Renal cortical epithelial cell (primary cell): ENCODE results near the gene SLC12A4. TPM values are rescaled to one million over a fixed set of nuclear protein-coding genes. Genes with fewer than 3 reads are reported as not detected.
"Not testable (repeated sequence)": the region's sequence is repeated elsewhere in the genome, so short reads cannot be mapped to it uniquely, and the experiment has no call there.

Experiments used
- DNase-seq: peaks from one replicate; pipeline ENCODE4 v3.0.0-alpha.2; 2011; ENCODE audit warnings: low read depth
- total RNA-seq: library from RNA; depleted of rRNA; stranded (reverse); fragments of >200 nt; gene quantifications from 2 replicates; pipeline ENCODE4 v1.2.3, GENCODE V29; 2014

SLC12A4 gene
- total RNA-seq, 1 donor from 2014 or later: 104 TPM

- DNase-seq: no peak
Measured at GRCh38 chr16:67941469-67942199, 26.8 kb downstream of the SLC12A4 start.

GRCh38 chr16:67940446-67941089 is 27.9 kb downstream of the SLC12A4 start:
- no peak for DNase-seq

- DNase-seq: no peak
Measured at GRCh38 chr16:67939507-67940445, 28.7 kb downstream of the SLC12A4 start.

DNA sequence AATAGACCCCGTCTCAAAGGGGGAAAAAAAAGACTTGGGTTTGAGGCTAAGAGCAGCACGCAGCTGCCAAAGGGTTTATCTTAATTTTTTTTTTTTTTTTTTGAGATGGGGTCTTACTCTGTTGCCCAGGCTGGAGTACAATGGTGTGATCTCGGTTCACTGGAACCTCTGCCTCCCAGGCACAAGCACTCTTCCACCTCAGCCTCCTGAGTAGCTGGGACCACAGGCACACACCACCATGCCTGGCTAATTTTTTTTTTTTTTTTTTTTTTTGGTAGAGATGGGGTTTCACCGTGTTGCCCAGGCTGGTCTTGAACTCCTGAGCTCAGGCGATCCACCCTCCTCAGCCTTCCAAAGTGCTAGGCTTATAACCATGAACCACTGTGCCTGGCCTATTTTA is 30.7 kb downstream of the SLC12A4 start:
- not testable (repeated sequence) for DNase-seq

DNA sequence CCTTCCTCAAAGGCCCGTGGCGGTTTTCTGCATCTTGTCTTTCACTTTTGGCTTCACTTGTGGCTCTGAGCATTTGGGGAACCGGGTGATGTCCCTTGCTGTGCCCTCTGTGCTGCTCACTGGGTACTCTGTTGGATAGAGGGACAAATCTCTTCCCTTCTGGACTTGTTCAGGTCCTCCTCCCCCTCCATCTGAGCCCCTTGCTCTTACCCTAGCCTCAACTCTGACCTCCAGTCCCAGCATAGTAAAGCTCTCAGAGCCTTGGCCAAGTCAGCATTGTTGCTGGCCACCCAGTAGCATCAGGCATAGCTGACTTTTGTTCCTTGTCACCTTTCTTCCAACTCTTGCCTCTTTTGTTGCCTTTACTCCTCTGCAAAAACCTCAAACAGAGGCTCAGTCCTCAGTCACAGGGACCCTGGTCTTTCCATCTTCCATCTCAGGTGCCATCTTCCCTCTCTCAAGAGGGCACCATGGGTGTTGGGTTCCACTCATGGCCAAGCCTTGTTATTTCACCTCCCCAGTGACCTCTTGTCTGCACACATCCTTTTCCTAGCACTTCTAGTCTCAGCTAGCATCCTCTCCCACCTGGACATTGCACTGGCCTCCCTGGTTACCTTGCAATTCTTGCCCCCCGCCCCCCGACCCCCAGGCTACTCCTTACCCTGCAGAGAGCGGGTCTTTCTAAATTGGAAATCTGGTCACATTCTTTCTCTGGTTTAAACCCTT is 31.4 kb downstream of the SLC12A4 start:
- no peak for DNase-seq

DNA sequence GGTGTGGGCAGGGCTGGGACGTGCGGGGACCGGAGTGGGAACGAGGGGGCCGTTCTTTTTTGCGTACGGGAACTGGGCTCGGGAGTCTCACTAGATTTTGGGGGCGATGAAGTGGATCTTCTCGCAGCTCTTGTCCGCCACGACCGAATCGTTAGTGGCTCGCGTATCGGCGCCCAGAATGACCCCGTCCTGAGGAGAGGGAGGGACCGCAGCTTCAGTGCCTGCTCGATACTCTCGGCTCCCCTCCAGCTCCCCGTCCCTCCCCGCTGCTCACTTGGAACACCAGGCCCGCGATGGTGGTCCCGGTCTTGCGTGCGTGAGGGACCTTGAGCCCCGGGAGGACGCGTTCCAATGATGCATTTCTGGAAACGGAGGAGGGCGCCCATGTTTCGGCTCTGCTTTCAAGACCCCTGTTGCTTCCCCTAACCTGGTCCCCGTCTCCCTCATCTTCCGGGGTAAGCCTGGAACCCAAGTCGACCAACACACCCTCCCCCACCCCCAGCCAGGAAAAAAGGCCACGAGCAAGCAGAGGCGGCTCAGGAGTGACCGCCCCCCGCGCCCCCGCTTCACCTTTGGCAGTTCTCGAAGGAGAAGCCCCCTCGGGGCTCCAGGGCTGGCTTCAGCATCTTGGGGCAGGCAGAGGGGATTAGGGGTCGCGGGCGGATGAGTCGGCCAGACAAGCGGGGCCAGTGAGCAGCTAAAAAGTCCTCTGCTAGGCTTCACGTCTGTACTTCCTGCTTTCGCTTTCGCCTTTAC is 32.1 kb downstream of the SLC12A4 start, which contains the start of gene PSMB10:
TSS of gene PSMB10 (minus strand) at position 727 of the 756 bp plus-strand sequence. CDS start at position 626, 101 bp downstream.
- DNase-seq: peak; percentile 55

DNA sequence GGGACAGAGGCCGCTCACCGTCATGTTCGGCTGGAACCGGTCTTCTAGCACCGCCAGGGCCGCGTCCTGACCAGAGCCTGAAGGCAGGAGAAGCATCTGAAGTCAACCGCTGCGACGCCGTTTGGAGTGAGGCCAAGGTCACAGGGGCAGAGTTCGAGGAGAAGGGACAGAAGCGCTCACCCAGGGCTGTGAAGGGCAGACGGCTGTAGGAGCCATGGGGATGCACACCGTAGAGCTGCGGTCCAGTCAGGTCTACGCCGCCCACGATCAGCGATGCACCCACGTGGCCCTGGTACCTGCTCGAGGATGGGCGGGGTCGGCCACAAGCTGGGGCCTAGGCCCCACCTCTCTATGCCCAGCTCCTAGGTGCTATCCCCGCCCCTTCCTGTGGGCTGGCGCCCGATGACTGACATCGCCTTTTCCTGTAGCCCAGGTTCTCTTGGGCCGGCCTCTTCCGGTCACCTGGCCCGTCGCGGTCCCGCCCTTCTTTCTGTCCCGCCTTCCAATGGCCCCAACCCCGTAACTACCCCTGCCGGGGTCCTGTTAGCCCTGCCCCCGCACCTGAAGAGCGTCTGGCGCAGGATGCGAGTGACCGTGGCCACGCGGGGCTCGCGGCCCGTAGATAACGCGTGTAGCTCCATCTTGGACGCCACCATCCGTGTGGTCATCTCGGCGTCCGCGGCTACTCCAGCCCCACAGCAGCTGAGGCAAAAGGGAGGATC is 32.9 kb downstream of the SLC12A4 start:
- DNase-seq: peak; percentile 92

GRCh38 chr16:67935101-67935401 is 33.4 kb downstream of the SLC12A4 start:
- DNase-seq: no peak

GRCh38 chr16:67934306-67935100 is 33.9 kb downstream of the SLC12A4 start:
- no peak for DNase-seq

- DNase-seq: no peak
Measured at GRCh38 chr16:67933805-67934204, 34.6 kb downstream of the SLC12A4 start.

GRCh38 chr16:67932462-67932840 is 36.0 kb downstream of the SLC12A4 start:
- DNase-seq: no peak

GRCh38 chr16:67931712-67932461 is 36.5 kb downstream of the SLC12A4 start, which contains the start of gene CTRL:
CTRL (minus strand) TSS chr16:67931862; CDS start chr16:67931852, 10 bp downstream.
- DNase-seq: no peak

- DNase-seq: no peak
Measured at GRCh38 chr16:67930678-67931211, 37.7 kb downstream of the SLC12A4 start.

- DNase-seq: no peak
Measured at GRCh38 chr16:67930191-67930590, 38.2 kb downstream of the SLC12A4 start.

GRCh38 chr16:67928561-67929364 is 39.7 kb downstream of the SLC12A4 start:
- DNase-seq: peak; percentile 32

DNA sequence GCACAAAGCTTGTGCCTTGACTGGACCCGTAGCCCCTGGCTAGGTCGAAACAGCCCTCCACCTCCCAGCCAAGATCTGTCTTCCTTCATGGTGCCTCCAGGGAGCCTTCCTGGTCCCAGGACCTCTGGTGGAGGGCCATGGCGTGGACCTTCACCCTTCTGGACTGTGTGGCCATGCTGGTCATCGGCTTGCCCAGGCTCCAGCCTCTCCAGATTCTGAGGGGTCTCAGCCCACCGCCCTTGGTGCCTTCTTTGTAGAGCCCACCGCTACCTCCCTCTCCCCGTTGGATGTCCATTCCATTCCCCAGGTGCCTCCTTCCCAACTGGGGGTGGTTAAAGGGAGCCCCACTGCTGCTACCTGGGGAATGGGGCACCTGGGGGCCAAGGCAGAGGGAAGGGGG is 40.3 kb downstream of the SLC12A4 start:
- no peak for DNase-seq

DNA sequence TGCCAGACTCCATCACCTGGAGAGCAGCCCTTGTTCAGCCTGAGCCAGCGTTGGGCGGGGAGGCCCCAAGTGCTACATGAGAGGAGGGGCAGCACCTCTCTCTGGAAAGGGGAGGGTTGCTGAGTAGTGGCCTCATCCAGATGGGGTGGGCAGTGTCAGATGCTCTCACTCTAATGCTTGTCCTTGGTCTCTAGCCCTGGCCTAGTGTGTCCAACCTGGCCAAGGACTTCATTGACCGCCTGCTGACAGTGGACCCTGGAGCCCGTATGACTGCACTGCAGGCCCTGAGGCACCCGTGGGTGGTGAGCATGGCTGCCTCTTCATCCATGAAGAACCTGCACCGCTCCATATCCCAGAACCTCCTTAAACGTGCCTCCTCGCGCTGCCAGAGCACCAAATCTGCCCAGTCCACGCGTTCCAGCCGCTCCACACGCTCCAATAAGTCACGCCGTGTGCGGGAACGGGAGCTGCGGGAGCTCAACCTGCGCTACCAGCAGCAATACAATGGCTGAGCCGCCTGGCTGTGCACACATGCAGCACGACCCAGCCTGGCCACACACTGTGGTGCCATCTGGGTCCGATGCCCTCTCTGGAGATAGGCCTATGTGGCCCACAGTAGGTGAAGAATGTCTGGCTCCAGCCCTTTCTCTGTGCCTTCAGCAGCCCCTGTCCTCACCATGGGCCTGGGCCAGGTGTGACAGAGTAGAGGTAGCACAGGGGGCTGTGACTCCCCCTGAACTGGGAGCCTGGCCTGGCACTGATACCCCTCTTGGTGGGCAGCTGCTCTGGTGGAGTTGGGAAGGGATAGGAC is 41.1 kb downstream of the SLC12A4 start:
- DNase-seq: no peak
